GM21737 (cell line): Measurements from ENCODE around the gene VIPR1.
A peak's percentile ranks its signal among the peaks of the same experiment; 100 is the strongest.
"Not testable (repeated sequence)": the region's sequence is repeated elsewhere in the genome, so short reads cannot be mapped to it uniquely, and the experiment has no call there.

Source experiments
- ATAC-seq: cut with Tn5 transposase; IDR thresholded peaks from one replicate; pipeline ENCODE4 v1.9.1; 2021; ENCODE audit warnings: mild to moderate bottlenecking, moderate library complexity; ENCODE audit not compliant: unreplicated experiment

Gene VIPR1

DNA sequence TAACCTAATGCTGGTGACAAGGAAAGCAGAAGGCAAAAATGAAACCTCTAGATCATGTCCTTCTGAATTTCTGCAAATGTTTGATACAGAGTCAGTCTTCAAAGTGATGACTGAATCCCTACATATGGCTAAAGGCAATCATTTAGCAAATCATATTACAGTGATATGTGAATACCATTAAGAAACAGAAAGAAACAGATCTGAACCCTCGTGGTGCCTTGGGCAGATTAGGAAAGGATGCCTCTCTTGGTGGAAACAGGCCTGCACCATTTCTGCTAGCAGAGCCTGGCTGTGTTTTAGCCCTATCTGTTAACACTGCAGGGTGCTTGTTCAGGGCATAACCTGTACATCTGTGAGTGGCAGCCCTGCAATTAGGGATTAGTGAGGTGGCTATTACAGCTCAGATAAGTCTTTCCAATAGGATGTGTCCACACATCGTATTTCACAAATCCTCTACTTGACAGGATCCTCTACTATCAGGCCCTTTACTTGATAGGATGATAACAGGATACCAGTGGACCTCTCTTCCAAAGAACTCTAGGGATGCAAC, 67.2 kb downstream of the VIPR1 start:
- no peak for ATAC-seq

DNA sequence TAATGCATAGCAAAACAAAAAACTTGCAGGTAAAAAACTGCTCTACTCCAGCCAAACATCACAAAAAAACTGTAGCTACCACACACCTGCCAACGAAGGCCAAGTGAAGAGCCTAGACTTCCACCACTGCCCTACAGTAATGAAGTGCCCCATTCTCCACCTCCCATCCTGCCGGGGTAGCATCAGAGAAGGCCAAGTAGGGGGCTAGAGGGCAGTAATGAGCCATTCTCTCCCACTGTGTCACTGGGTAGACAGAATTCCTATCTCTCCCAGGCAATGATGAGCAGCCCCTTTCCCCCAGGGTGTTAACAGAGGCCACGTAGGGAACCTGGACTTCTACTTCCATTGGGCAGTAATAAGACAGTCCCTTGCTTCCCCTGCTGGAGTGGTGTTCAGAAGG, 69.8 kb downstream of the VIPR1 start:
- ATAC-seq: peak; percentile 52

DNA sequence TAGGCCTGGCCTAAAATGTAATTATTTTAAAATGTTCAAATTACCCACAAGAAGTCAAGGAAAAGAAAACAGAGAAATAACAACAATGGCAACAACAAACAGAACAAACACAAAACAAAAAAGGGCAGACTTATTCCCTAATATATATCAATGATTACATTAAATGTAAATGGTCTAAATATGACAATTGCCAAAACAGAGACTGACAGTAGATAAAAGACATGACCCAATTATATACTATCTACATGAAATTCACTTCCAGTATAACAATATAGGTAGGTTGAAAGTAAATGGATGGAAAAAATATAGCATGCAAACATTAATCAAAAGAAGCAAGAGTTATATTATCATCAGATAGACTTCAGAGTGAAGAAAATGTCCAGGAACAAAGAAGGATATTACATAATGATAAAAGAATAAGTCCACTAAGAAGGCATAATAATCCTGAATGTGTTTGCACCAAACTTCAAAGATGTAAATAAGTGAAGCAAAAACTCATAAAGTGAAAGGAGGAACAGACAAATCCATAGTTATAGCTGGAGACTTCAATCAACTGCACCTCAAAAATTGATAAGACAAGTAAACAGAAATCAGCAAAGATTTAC, 72.8 kb downstream of the VIPR1 start:
- ATAC-seq: no peak

DNA sequence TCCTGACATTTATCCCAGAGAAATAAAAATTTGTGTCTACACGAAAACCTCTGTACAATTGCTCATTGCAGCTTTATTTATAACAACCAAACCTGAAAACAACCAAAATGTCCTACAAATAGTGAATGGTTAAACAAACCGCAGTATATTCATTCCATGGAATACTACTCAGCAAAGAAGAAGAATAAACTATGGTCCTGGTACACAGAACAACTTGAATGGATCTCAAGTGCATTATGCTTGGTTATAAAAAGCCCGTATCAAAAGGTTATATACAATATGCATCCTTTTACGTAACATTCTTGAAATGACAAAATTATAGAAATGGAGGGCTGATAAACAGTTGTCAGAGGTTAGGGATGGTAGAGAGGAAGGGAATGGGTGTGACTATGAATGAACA, 75.6 kb downstream of the VIPR1 start:
- ATAC-seq: no peak

DNA sequence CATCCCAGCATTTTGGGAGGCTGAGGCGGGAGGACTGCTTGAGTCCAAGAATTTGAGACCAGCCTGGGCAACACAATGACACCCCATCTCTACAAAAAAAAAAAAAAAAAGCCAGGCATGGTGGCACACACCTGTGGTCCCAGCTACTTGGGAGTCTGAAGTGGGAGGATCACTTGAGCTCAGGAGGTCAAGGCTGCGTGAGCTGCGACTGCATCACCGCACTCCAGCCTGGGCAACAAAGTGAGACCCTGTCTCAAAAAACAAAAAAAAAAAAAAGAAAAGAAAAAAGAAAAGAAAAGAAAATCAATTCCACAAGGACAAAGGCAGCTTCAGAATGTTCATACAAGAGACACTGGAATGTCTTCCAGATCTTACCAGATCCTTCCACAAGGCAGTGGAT, 76.9 kb downstream of the VIPR1 start:
- not testable (repeated sequence) for ATAC-seq

DNA sequence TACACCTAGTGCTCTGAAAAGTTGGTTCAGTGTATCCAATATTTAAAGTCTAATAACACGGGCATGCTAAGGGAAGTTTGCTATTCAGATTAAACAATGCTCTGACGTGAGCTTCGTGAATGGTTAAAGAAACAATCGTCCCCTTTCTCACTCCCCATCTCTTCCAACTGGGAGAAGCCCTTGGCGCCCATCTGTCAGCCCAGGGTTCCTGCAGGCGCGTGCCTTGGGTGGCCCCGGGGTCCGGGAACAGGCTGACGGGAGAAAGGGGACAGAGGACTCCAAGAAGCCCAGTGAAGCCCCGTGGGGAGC, 78.9 kb downstream of the VIPR1 start:
- ATAC-seq: no peak

DNA sequence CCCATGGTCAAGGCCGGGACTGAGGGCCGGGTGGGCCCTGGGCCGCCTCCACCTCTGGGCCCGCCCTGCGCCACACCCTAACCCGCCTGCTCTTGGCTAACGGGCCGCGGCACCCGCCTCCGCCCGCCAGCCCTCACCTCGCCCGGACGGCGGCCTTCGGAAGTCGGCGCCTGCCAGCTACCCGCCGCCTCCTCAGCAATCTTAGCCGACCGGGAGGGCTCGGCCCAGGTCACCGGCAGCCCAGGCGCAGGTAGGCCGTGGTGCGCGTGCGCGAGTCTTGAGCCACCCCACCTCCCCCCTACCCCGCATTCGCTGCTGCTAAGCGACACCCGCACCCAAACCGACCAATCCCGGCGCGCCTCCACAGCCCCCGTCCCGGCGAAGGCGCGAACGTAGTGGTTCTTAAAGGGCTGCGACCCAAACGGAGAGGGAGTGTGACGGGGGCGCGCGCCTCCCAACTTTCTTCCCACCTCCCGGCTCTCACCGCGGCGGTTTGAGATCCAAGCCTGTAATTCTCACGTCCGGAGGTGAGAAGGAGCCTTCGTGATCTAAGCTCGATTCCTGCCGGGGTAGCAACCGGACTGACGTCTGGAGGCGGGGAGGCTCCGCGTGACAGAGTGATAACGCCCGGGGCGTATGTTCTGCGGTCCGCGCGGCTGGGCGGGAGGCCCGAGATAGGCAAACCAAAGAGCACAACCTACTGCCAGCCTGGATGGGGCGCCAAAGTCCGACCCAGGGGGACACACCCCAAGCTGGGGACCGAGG, 79.4 kb downstream of the VIPR1 start, which contains the start of gene SEC22C:
Gene SEC22C (minus strand): TSS at position 259 of the 765 bp plus-strand sequence. CDS start 12,921 bp downstream, outside the sequence.
- peak; percentile 86 for ATAC-seq

DNA sequence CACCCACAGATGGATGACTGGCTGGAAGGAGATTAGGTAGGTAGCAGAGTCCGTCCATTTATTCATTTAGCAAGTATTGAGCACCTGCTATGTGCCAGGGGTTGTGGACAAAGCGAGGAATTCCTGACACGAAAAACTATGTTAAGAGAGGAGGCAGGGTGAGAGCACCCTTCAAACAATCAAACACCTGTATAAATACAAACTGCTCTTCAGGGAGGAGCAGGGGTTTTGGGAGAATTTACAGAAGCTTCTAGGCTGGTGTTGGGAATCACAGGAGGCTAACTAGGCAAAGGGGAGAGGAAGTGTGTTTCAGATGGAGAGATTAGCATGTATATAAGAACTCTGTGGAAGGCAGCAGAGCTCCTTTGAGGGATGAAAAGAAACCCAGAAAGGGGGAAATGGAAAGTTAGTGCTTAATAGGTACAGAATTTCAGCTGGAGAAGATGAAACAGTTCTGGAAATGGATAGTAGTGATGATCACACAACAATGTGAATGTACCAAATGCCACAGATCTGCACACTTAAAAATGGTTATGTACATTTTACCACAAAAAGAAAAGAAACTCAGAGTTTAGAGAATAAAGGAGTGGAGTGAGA, 80.1 kb downstream of the VIPR1 start:
- no peak for ATAC-seq
